OCI-LY3 (cell line): Measurements from ENCODE around the gene MB21D2.

Experiments
- H2AFZ ChIP-seq: fragments of 200-600, 300-600 bp; shearing (Covaris generic); 2 replicates; pipeline ENCODE4 v1.6.0; 2014; ENCODE audit warnings: antibody characterized with exemption, low read depth, low read length
- H3K27ac ChIP-seq: fragments of 200-600, 300-600 bp; sonication (generic); 2 replicates; pipeline ENCODE4 v1.5.1; 2014; ENCODE audit warnings: mild to moderate bottlenecking, low read length, moderate library complexity, mixed read lengths
- H3K27me3 ChIP-seq: fragments of 200-600, 300-600 bp; sonication (generic); 2 replicates; pipeline ENCODE4 v1.6.1; 2014; ENCODE audit warnings: low read depth, low read length, mixed read lengths
- H3K36me3 ChIP-seq: fragments of 200-600, 300-600 bp; sonication (generic); replicated peaks from 2 replicates; pipeline ENCODE3; 2014; ENCODE audit warnings: low read depth, low read length, mixed read lengths
- H3K4me1 ChIP-seq: fragments of 300-600, 200-600 bp; sonication (generic); 2 replicates; pipeline ENCODE4 v1.6.1; 2014; ENCODE audit warnings: low read length, mixed read lengths
- H3K4me2 ChIP-seq: fragments of 200-600, 300-600 bp; sonication (generic); 2 replicates; pipeline ENCODE4 v1.6.1; 2014; ENCODE audit warnings: low read length, mixed read lengths
- H3K4me3 ChIP-seq: fragments of 300-600, 200-600 bp; sonication (generic); 2 replicates; pipeline ENCODE4 v1.5.1; 2014; ENCODE audit warnings: antibody characterized with exemption, mild to moderate bottlenecking, low read length, moderate library complexity
- H3K79me2 ChIP-seq: fragments of 300-600, 200-600 bp; shearing (Covaris generic); 2 replicates; pipeline ENCODE4 v1.6.1; 2014; ENCODE audit warnings: mild to moderate bottlenecking, low read length, mixed read lengths
- H3K9ac ChIP-seq: fragments of 300-600, 200-600 bp; shearing (Covaris generic); 2 replicates; pipeline ENCODE4 v1.6.0; 2014; ENCODE audit warnings: mild to moderate bottlenecking, low read length, moderate library complexity
- H3K9me3 ChIP-seq: fragments of 200-600, 300-600 bp; shearing (Covaris generic); 2 replicates; pipeline ENCODE4 v1.6.1; 2014; ENCODE audit warnings: low read length, mixed read lengths; ENCODE audit not compliant: insufficient read depth
- H4K20me1 ChIP-seq: fragments of 200-600, 300-600 bp; sonication (generic); 2 replicates; pipeline ENCODE4 v1.6.1; 2016; ENCODE audit warnings: low read length, mixed read lengths; ENCODE audit not compliant: insufficient read depth
- CTCF ChIP-seq: fragments of 200-600, 300-600 bp; sonication (generic); IDR thresholded peaks from 2 replicates; pipeline ENCODE4 v1.5.1; 2014; ENCODE audit warnings: antibody characterized with exemption, low read length, low read depth
- EZH2phosphoT487 ChIP-seq: fragments of 200-600 bp; shearing (Covaris generic); IDR thresholded peaks from 2 replicates; pipeline ENCODE4 v1.6.1; 2018; ENCODE audit warnings: antibody characterized with exemption, mixed run types, low read depth

MB21D2 gene

GRCh38 chr3:192747746-192748145 lies 169.9 kb downstream of the MB21D2 start:
- no peaks in the 10 kb centered on the region for H4K20me1 ChIP-seq
- H3K27ac ChIP-seq, result no peak overlapping the region
- H3K27me3 ChIP-seq, result no peaks in the 10 kb centered on the region
- no peak overlapping the region for H2AFZ ChIP-seq
- H3K4me2 ChIP-seq, result no peak overlapping the region
- TF ChIP-seq EZH2phosphoT487 (no peak), CTCF (no peak)
- H3K79me2 ChIP-seq, result no peaks in the 10 kb centered on the region
- H3K36me3 ChIP-seq, result no peaks in the 10 kb centered on the region
- no peaks in the 10 kb centered on the region for H3K9me3 ChIP-seq
- H3K9ac ChIP-seq, result no peak overlapping the region
- no peaks in the 10 kb centered on the region for H3K4me1 ChIP-seq
- no peak overlapping the region for H3K4me3 ChIP-seq

GRCh38 chr3:192747145-192747544 lies 170.5 kb downstream of the MB21D2 start:
- no peak overlapping the region for H3K4me2 ChIP-seq
- no peak overlapping the region for H3K9ac ChIP-seq
- no peaks in the 10 kb centered on the region for H4K20me1 ChIP-seq
- H3K4me1 ChIP-seq, result no peaks in the 10 kb centered on the region
- H2AFZ ChIP-seq, result no peak overlapping the region
- TF ChIP-seq EZH2phosphoT487, result no peak
- TF ChIP-seq CTCF, result no peak
- H3K27ac ChIP-seq, result no peak overlapping the region
- no peaks in the 10 kb centered on the region for H3K79me2 ChIP-seq
- no peaks in the 10 kb centered on the region for H3K27me3 ChIP-seq
- no peak overlapping the region for H3K4me3 ChIP-seq
- H3K9me3 ChIP-seq, result no peaks in the 10 kb centered on the region
- H3K36me3 ChIP-seq, result no peaks in the 10 kb centered on the region
